RWPE1 (cell line): ENCODE measurements around the gene CPTP.
A peak's percentile ranks its signal among the peaks of the same experiment; 100 is the strongest.

ENCODE experiments used
- CTCF ChIA-PET: fragments of 350-600 bp; sonication (Branson Sonifier 250); formaldehyde crosslinking; extraction: SDS; loops from one replicate; lab custom pipeline; 2021; lab: Yijun Ruan, JAX
- POLR2A ChIA-PET: fragments of 400-600 bp; formaldehyde crosslinking; extraction: SDS; loops from one replicate; lab custom pipeline; 2020; ENCODE audit warnings: antibody characterized with exemption; ENCODE audit not compliant: low non-redundant PET; lab: Yijun Ruan, JAX
- DNase-seq: peaks from one replicate; pipeline ENCODE4 v3.0.0; 2012; ENCODE audit warnings: low spot score
- H3K27ac ChIP-seq: fragments of 450-650 bp; 2 replicates; pipeline ENCODE4 v1.5.1; 2017
- TF ChIP-seq, protein P1 (sequence below): fragments of 450-650 bp; conservative IDR thresholded peaks from 2 replicates; pipeline ENCODE4 v1.5.1; 2017; ENCODE audit warnings: low read depth, mild to moderate bottlenecking

The CPTP gene

GRCh38 chr1:1281533-1282321 is 42.9 kb upstream of the CPTP start:
- H3K27ac ChIP-seq: peak overlapping the region; percentile 67
- no peak for DNase-seq
- TF ChIP-seq, protein P1, sequence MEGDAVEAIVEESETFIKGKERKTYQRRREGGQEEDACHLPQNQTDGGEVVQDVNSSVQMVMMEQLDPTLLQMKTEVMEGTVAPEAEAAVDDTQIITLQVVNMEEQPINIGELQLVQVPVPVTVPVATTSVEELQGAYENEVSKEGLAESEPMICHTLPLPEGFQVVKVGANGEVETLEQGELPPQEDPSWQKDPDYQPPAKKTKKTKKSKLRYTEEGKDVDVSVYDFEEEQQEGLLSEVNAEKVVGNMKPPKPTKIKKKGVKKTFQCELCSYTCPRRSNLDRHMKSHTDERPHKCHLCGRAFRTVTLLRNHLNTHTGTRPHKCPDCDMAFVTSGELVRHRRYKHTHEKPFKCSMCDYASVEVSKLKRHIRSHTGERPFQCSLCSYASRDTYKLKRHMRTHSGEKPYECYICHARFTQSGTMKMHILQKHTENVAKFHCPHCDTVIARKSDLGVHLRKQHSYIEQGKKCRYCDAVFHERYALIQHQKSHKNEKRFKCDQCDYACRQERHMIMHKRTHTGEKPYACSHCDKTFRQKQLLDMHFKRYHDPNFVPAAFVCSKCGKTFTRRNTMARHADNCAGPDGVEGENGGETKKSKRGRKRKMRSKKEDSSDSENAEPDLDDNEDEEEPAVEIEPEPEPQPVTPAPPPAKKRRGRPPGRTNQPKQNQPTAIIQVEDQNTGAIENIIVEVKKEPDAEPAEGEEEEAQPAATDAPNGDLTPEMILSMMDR: no peak
- POLR2A ChIA-PET: interaction anchor here (0.9 kb wide), 1 partner anchor 44 kb away, joined by 4 read pairs; no protein-coding TSS in a partner anchor
- CTCF ChIA-PET: interaction anchor here (0.6 to 2.2 kb wide), 4 partner anchors 8 to 159 kb away, joined by 3 to 8 read pairs (median 3); no protein-coding TSS in a partner anchor

- no peak for DNase-seq
- peak overlapping the region; percentile 43 for H3K27ac ChIP-seq
- CTCF ChIA-PET: interaction anchor here (2.2 kb wide), 1 partner anchor 9 kb away, joined by 8 read pairs; no protein-coding TSS in a partner anchor
- TF ChIP-seq, protein P1: no peak
- POLR2A ChIA-PET: no interaction called here
Measured at GRCh38 chr1:1282998-1283397, 41.6 kb upstream of the CPTP start.

- TF ChIP-seq, protein P1: no peak
- ChIA-PET CTCF (no interaction called here), POLR2A (no interaction called here)
- peak; percentile 71 for DNase-seq
- peak overlapping the region; percentile 43 for H3K27ac ChIP-seq
Measured at GRCh38 chr1:1283821-1284220, 40.8 kb upstream of the CPTP start.

- DNase-seq: no peak
Measured at GRCh38 chr1:1284221-1285101, 40.1 kb upstream of the CPTP start.

DNA sequence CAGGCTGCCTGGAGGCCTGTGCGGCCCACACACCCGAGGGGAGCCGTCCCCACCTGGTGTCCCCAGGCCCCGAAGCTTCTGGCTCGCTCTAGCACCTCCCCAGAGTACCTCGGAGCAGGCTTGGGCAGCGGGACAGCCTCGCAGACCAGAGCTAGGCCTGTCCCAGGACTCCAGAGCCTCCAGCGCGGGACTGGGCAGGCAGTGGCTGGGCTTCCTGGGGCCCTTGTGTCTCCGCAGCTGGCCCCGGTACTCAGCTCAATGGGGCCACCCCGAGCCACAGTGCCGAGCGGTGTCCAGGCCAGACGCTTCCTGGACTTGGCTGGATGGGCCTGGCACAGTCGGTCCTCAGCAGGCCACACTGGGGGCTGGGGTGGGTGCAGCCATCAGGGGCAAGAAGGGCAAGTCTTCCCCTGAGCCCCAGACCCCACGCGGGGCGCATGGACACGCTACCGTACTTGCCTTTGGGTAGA is 39.5 kb upstream of the CPTP start:
- CTCF ChIA-PET: no interaction called here
- 0 out of 2 replicates have a peak overlapping the region, but pooled peaks have one; percentile 3 for H3K27ac ChIP-seq
- POLR2A ChIA-PET: interaction anchor here (0.5 kb wide), 1 partner anchor 12 kb away, joined by 4 read pairs; the partner anchor contains the start of gene UBE2J2
- DNase-seq: no peak
- TF ChIP-seq, protein P1: no peak

More at GRCh38 chr1:1284221-1285101, 40.1 kb upstream of the CPTP start:
- 0 out of 2 replicates have a peak overlapping the region, but pooled peaks have one; percentile 3 for H3K27ac ChIP-seq
- TF ChIP-seq, protein P1: no peak
- ChIA-PET POLR2A (no interaction called here), CTCF (no interaction called here)
